ENCODE data around the gene ARHGAP40.
A peak's percentile ranks its signal among the peaks of the same experiment; 100 is the strongest.

The ARHGAP40 gene

DNA sequence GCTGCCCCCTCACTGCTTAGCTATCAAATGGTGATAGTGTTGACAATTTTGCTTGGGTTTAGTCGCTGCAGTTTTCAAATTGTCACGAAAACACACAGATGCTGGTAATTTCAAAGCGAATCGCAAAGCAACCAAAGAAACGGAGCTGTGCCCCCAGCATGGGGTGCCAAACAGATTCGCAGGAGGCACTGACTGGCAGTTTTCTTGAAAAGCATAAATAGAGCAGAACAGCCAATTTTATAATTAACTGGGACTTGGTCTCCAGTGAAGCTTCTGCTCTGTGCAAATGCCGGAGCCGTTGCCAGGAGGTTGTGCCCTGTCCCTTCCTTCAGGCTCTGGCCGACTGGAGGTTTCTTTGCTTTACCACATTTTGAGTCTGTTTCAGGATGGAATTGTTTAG is 18.8 kb downstream of the ARHGAP40 start:
- no peak for DNase-seq

DNA sequence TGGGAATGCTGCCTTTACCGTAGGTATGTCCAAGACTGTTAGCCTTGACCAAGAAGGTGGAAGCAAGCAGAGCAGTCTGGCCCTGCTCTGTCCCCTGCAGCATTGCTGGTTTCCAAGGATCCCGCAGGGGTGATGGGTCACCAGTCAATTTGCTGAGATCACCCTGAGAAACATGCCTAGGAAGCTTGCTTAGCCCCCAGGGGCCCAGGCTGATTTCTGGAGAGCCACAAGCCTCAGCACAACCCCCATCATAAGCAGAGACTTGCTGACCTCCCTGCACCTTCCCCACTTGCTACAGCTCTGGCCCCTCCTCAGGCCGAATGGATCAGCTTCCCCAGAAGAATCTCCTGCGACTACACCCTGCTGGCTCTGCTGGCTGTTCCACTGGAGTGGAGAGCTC is 21.5 kb downstream of the ARHGAP40 start:
- no peak for DNase-seq

- no peak for DNase-seq
Measured at GRCh38 chr20:38624084-38624483, 22.5 kb downstream of the ARHGAP40 start.

DNA sequence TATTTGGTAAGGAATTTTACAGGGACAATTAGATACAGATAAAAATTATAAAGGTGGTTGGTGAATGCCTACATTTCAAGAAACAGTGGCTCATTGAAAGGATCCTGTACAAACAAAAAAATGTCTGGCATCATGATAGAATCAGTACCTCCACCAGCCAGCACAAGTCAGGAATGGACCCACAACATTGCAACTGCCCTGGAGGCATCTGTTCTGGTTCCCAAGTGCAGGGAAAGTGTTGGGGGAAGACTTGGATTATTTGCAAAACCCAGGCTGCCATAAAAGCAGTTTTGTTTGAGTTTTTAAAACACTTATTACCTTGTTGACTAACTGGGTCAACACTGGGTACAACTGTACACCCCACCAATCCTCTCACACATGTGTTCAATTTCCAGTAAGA is 24.3 kb downstream of the ARHGAP40 start:
- DNase-seq, result no peak

DNA sequence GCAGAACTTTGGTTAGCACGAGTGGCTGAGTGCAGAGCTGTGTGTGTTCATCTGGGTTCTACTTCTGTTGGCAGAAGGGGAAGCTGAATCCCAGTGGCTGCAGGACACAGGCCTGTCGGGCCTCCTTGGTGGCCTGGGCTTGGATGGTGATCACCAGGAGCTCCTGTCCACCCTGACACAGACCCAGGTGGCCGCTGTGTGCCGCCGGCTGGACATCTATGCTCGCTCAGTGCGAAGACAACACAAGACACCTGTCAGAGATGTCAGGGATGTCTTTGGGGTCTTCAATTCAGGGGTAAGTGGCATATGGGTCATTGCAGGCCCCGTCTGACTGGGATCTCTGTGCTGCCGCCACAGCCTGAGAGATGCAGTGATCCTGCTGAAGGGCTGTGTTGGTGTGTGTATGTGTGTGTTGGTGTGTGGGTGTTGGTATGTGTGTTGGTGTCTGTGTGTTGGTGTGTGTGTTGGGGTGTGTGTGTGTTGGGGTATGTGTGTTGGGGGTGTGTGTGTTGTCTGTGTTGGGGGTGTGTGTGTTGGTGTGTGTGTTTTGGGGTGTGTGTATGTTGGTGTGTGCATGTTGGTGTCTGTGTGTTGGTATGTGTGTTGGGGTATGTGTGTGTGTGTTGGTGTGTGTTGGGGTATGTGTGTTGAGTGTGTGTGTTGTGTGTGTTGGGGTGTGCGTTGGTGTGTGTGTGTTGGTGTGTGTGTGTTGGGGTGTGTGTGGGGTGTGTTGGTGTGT is 25.5 kb downstream of the ARHGAP40 start:
- DNase-seq, result no peak

DNA sequence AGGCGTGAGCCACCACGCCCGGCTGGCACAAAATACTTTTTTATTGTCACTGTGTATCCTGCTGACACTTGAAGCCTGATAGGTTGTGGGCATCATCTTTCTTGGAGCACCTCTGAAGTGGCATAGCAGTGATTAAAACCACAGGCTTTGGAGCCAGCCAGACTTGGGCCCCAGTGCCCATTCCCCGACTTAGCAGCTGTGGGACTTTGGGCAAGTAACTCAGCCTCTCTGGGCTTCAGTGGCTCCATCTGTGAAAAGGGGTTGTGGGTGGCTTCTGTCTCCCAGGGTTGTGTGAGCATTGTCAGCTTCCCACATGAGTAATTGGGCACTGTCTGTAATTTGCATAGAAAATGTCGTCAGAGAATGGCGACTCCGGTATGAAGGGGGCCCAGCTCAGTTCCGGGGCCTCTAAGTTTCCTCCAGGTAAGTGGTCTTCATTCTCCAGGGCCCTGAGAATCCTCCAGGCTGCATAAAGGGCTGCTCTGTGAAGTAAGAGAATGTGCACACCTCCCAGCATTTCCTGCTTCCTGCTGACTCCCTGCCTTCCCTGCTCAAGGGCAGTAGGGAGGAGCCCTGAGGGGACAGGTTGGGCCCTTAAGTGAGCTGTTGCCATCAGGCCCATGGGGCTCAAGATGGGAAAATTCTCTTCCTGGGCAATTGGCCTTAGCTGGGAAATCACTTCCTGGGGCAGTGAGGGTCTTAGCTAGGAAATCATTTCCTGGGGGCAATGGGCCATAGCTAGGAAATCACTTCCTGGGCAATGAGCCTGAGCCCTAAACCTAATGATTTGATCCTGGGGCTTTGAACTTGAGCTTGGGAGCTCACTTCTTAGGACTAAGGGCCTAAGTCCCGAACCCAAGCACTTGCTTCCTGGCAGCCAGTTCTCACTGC is 27.2 kb downstream of the ARHGAP40 start:
- DNase-seq, result no peak

DNA sequence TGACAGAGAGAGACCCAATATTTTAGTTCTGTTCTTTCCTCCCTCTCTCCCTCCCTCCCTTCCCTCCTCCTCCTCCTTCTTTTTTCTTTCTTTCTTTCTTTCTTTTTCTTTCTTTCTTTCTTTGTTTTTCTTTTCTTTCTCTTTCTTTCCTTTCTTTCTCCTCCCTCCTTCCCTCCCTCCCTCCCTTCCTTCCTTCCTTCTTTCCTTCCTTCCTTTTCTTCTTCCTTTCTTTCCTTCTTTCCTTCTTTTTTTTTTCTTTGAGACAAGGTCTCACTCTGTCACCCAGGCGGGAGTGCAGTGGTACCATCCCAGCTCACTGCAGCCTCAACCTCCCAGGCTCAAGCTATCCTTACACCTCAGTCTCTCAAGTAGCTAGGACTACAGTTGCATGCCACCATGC is 28.4 kb downstream of the ARHGAP40 start:
- no peak for DNase-seq

- DNase-seq, result no peak
Measured at GRCh38 chr20:38630727-38631126, 29.1 kb downstream of the ARHGAP40 start.

- DNase-seq, result no peak
Measured at GRCh38 chr20:38631155-38632022, 29.8 kb downstream of the ARHGAP40 start.

GRCh38 chr20:38633577-38634093 is 32.0 kb downstream of the ARHGAP40 start:
- DNase-seq, result peak; percentile 62 to 74

- no peak for DNase-seq
Measured at GRCh38 chr20:38635721-38636288, 34.2 kb downstream of the ARHGAP40 start.

DNA sequence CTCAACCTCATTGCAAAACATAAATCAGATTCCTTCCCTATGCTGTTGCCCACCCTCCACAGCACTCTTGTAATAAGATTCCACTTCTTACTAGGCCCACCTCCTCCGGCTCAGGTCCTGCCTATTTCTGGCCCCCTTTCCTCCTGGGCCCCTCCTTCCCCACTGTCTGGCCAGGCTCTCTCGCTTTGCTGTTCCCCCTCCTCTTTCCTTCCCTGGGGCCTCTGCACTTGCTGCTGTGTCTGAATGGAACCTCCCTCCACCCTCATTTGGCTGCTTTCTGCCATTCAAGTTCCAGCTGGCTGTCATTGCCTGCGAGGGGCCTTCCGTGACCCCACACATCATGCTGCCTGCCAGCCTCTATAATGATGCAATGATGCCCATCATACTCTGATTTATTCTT is 38.9 kb downstream of the ARHGAP40 start:
- no peak for DNase-seq

GRCh38 chr20:38642498-38642897 is 40.9 kb downstream of the ARHGAP40 start:
- DNase-seq, result no peak

- DNase-seq, result no peak
Measured at GRCh38 chr20:38644588-38645260, 43.1 kb downstream of the ARHGAP40 start.

- DNase-seq, result no peak
Measured at GRCh38 chr20:38645351-38645750, 43.7 kb downstream of the ARHGAP40 start.

GRCh38 chr20:38645980-38646858 is 44.6 kb downstream of the ARHGAP40 start:
- peak; percentile 89 to 90 for DNase-seq

DNA sequence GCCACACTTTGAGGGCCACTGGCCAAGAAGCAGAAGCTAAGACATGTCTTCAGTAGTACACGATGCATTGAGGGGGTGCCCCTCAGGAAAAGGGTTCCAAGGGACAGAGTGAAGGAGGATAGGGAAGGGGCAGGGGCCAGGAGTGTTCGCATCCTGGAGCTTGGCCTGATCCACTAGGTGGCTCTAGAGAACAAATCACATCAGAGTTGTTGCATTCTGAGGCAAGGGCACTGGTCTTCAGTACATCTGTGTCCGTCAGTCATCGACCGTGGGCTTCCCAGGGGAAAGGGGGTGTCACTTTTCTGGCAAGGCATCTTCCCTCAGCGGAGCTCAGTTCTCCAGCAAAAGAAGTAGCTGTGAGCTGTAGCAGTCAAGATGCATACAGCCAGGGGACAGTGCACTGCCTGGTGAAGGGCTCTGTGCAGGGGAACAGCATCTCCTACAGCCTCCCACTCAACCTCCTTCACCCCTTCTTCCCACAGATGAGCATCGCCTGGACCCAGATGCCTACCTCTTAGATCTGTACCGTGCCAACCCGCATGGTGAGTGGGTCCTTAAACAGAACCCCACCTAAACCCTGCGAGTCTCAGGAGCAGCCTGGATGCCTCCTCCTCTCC is 47.8 kb downstream of the ARHGAP40 start:
- peak in 1 of 2 experiments; percentile 13 for DNase-seq

DNA sequence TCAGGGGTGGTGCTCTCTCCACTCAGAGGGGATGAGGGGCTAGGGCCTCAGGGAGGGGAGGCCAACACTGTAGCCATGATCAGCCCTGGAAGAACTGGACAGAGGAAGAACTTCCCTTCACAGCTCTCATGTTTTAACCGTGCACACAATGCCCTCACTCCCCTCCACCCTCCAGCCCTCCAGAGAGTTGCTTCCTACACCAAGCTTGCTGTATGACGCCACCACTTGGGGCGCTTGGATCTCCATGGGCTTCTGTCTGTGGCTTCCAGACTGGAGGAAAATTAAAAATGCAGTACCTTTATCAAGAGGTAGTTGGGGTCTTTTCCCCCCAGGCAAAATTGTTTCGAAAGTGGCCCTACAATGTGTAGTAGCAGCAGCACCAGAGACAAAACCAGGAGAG is 48.4 kb downstream of the ARHGAP40 start:
- DNase-seq, result no peak

DNA sequence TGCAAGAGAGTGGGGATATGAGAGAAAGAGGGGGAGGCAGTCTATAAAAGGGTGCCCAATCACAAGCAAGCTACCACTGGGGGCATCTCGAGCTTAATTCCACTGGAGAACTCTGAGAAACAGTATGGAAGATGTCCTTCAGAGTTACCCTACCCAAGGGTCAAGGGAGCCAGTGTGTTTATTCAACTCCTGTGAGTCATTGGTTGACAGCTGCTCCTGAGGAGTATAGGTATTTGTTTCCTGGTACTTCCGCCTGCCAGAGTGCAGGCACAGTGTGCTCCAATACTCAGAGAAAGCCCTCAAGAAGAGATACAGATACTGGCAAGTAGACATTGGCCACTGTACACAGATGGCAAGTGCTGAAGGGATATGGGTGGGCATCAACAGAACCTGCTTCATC is 49.5 kb downstream of the ARHGAP40 start:
- no peak for DNase-seq

GRCh38 chr20:38651562-38651961 is 50.0 kb downstream of the ARHGAP40 start:
- DNase-seq, result no peak

All from activated CD4-positive, alpha-beta T cell treated with anti-CD3 and anti-CD28 coated beads, Interleukin-2, amount 50 U/mL, for 48 hours (primary cell).